HEK293 (cell line): ENCODE measurements around the gene CCDC117.
A peak's percentile ranks its signal among the peaks of the same experiment; 100 is the strongest.

Source experiments
- CTCF ChIP-seq: fragments of 450-650 bp; formaldehyde crosslinking; IDR thresholded peaks from 2 replicates; pipeline ENCODE4 v1.5.1; 2016; ENCODE audit warnings: missing biosample characterization, missing genetic modification characterization
- KLF16 ChIP-seq: fragments of 450-650 bp; formaldehyde crosslinking; IDR thresholded peaks from 2 replicates; pipeline ENCODE4 v1.5.1; 2017; ENCODE audit warnings: missing biosample characterization, missing genetic modification characterization
- REST ChIP-seq: fragments of 450-650 bp; formaldehyde crosslinking; IDR thresholded peaks from 2 replicates; pipeline ENCODE4 v1.5.1; 2016; ENCODE audit warnings: missing biosample characterization, missing genetic modification characterization
- SCRT2 ChIP-seq: fragments of 450-650 bp; formaldehyde crosslinking; IDR thresholded peaks from 2 replicates; pipeline ENCODE4 v1.5.1; 2016; ENCODE audit warnings: missing biosample characterization, missing genetic modification characterization
- YY2 ChIP-seq: fragments of 450-650 bp; formaldehyde crosslinking; IDR thresholded peaks from 2 replicates; pipeline ENCODE4 v1.5.1; 2016; ENCODE audit warnings: missing biosample characterization, missing genetic modification characterization
- ZBTB11 ChIP-seq: fragments of 450-650 bp; formaldehyde crosslinking; conservative IDR thresholded peaks from 2 replicates; pipeline ENCODE4 v1.5.1; 2016; ENCODE audit warnings: low read depth, missing biosample characterization, missing genetic modification characterization
- ZBTB48 ChIP-seq: fragments of 450-650 bp; formaldehyde crosslinking; IDR thresholded peaks from 2 replicates; pipeline ENCODE4 v1.5.1; 2016; ENCODE audit warnings: missing biosample characterization, missing genetic modification characterization
- ZNF530 ChIP-seq: fragments of 450-650 bp; formaldehyde crosslinking; IDR thresholded peaks from 2 replicates; pipeline ENCODE4 v1.5.1; 2016; ENCODE audit warnings: low read depth, missing biosample characterization, missing genetic modification characterization
- ZNF677 ChIP-seq: fragments of 450-650 bp; IDR thresholded peaks from 2 replicates; pipeline ENCODE4 v1.5.0; 2018; ENCODE audit warnings: missing biosample characterization, mild to moderate bottlenecking, missing genetic modification characterization, moderate library complexity
- ZNF707 ChIP-seq: fragments of 450-650 bp; formaldehyde crosslinking; IDR thresholded peaks from 2 replicates; pipeline ENCODE4 v1.5.1; 2016; ENCODE audit warnings: missing biosample characterization, missing genetic modification characterization
- TF ChIP-seq, protein P1 (sequence below): fragments of 450-650 bp; formaldehyde crosslinking; IDR thresholded peaks from 2 replicates; pipeline ENCODE4 v1.5.1; 2016; ENCODE audit warnings: missing biosample characterization, missing genetic modification characterization

GRCh38 chr22:28792491-28793383 lies 20.2 kb downstream of the CCDC117 start:
- no peak for TF ChIP-seq YY2 (tag by site-specific recombination)
- no peak for TF ChIP-seq CTCF (tag by site-specific recombination)
- peak; percentile 91 for TF ChIP-seq ZNF677 (tag by site-specific recombination)
- TF ChIP-seq SCRT2 (tag by site-specific recombination): no peak
- no peak for TF ChIP-seq ZNF530
- TF ChIP-seq KLF16: no peak
- TF ChIP-seq, protein P1, sequence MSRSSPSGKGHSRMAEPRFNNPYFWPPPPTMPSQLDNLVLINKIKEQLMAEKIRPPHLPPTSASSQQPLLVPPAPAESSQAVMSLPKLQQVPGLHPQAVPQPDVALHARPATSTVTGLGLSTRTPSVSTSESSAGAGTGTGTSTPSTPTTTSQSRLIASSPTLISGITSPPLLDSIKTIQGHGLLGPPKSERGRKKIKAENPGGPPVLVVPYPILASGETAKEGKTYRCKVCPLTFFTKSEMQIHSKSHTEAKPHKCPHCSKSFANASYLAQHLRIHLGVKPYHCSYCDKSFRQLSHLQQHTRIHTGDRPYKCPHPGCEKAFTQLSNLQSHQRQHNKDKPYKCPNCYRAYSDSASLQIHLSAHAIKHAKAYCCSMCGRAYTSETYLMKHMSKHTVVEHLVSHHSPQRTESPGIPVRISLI (tag by site-specific recombination): no peak
- no peak for TF ChIP-seq ZNF707 (tag by site-specific recombination)
- TF ChIP-seq ZBTB48: no peak
- TF ChIP-seq ZBTB11 (tag by site-specific recombination): no peak
- TF ChIP-seq REST (tag by site-specific recombination): no peak
